ENCODE measurements around the gene APOL2. TPM values are rescaled to one million over a fixed set of nuclear protein-coding genes. Genes with fewer than 3 reads are reported as not detected.

APOL2 gene
- total and polyA plus RNA-seq, 3 donors from 2014 or later: 16.6 to 34.5 (median 19.5) TPM

GRCh38 chr22:36215981-36216380 lies 23.3 kb downstream of the APOL2 start:
- Histone ChIP-seq H3K27me3 (no peaks in the 10 kb centered on the region), H3K36me3 (ENCODE audit: low read depth, missing control alignments) (no peaks in the 10 kb centered on the region), H3K4me1 (peaks cover 2% of the 10 kb centered on the region), H3K27ac (no peak overlapping the region), H3K9me3 (no peaks in the 10 kb centered on the region), H3K4me3 (no peak overlapping the region)
- DNase-seq: no peak
- WGBS, 2 donors: 91 to 95% methylated on average over 2 of the region's 2 CpGs
- TF ChIP-seq POLR2A (IDR thresholded peaks at IDR 0.05) (no peak), CTCF (IDR thresholded peaks at IDR 0.05) (no peak)
- intact Hi-C loops (cut with DNase I; ENCODE audit: low total_unique reads): no loop called here

GRCh38 chr22:36213586-36213985 lies 25.7 kb downstream of the APOL2 start:
- Histone ChIP-seq H3K9me3 (no peaks in the 10 kb centered on the region), H3K27ac (no peak overlapping the region), H3K4me3 (no peak overlapping the region), H3K27me3 (no peaks in the 10 kb centered on the region), H3K36me3 (ENCODE audit: low read depth, missing control alignments) (no peaks in the 10 kb centered on the region), H3K4me1 (peaks cover 9% of the 10 kb centered on the region)
- TF ChIP-seq POLR2A (IDR thresholded peaks at IDR 0.05) (no peak), CTCF (IDR thresholded peaks at IDR 0.05) (no peak)
- intact Hi-C loops (cut with DNase I; ENCODE audit: low total_unique reads): no loop called here
- no peak for DNase-seq
- 95% methylated on average over 4 of the region's 4 CpGs for whole genome bisulfite sequencing, 2 donors

GRCh38 chr22:36212901-36213300 lies 26.4 kb downstream of the APOL2 start:
- no peak for TF ChIP-seq POLR2A (IDR thresholded peaks at IDR 0.05)
- TF ChIP-seq CTCF (IDR thresholded peaks at IDR 0.05): no peak
- Histone ChIP-seq H3K4me3 (no peak overlapping the region), H3K36me3 (ENCODE audit: low read depth, missing control alignments) (no peaks in the 10 kb centered on the region), H3K27me3 (no peaks in the 10 kb centered on the region), H3K9me3 (no peaks in the 10 kb centered on the region), H3K4me1 (peaks cover 9% of the 10 kb centered on the region), H3K27ac (no peak overlapping the region)
- no peak for DNase-seq
- intact Hi-C loops (cut with DNase I; ENCODE audit: low total_unique reads): no loop called here

GRCh38 chr22:36211237-36211861 lies 28.0 kb downstream of the APOL2 start:
- no peak overlapping the region for H3K27ac ChIP-seq
- peak; percentile 25 for DNase-seq

More at GRCh38 chr22:36211237-36211861, 28.0 kb downstream of the APOL2 start:
- Histone ChIP-seq H3K4me3 (no peak overlapping the region), H3K27me3 (no peaks in the 10 kb centered on the region), H3K9me3 (no peaks in the 10 kb centered on the region), H3K36me3 (ENCODE audit: low read depth, missing control alignments) (no peaks in the 10 kb centered on the region), H3K4me1 (peaks cover 19% of the 10 kb centered on the region)
- WGBS, 2 donors: 73 to 78% methylated on average over 4 of the region's 4 CpGs
- intact Hi-C loops (cut with DNase I; ENCODE audit: low total_unique reads): no loop called here
- no peak for TF ChIP-seq POLR2A (IDR thresholded peaks at IDR 0.05)
- TF ChIP-seq CTCF (IDR thresholded peaks at IDR 0.05): no peak
